ENCODE results near the gene C8A. TPM values are rescaled to one million over a fixed set of nuclear protein-coding genes. Genes with fewer than 3 reads are reported as not detected.

Gene C8A
- total and polyA plus RNA-seq, 2 of the 13 experiments (the other 11 are each of a cell fraction or from before 2014, with no cell fraction given), result 10.5 to 15.0 TPM

- Histone ChIP-seq H3K9me3 (ENCODE audit: low read length) (peaks cover 3% of the 10 kb centered on the region; the same call in 1 of the 2 replicates), H3K4me2 (ENCODE audit: low read depth, low read length) (no peak overlapping the region), H3K4me1 (ENCODE audit: insufficient read depth, low read length) (peaks cover 57% of the 10 kb centered on the region), H3K9ac (ENCODE audit: insufficient read depth, low read depth, low read length) (no peak overlapping the region), H3K27ac (ENCODE audit: extremely low read length, insufficient read depth, low read length) (no peak overlapping the region), H3K36me3 (replicated peaks in 1 of 2; ENCODE audit: control insufficient read depth in 1 of 2, insufficient read depth in 2 of 2, low read length in 2 of 2) (no peaks in the 10 kb centered on the region), H3K79me2 (ENCODE audit: insufficient read depth, low read length) (no peaks in the 10 kb centered on the region), H3K27me3 (ENCODE audit: control insufficient read depth in 1 of 2, insufficient read depth in 2 of 2, low read length in 2 of 2) (no peaks in the 10 kb centered on the region), H3K4me3 (replicated peaks in 1 of 3; ENCODE audit: insufficient read depth in 1 of 3, low read depth in 2 of 3, low read length in 3 of 3) (no peak overlapping the region), H2AFZ (ENCODE audit: low read length) (no peak overlapping the region), H4K20me1 (ENCODE audit: insufficient read depth, low read length) (no peaks in the 10 kb centered on the region)
- TF ChIP-seq ZNF572 (CRISPR knock-in tag; IDR thresholded peaks at IDR 0.05) (0 out of 2 replicates have a peak, but pooled peaks have one; percentile 33), FOXP1 (IDR thresholded peaks at IDR 0.05) (no peak), FOXP1 (CRISPR knock-in tag; IDR thresholded peaks at IDR 0.05) (no peak), ZNF383 (CRISPR knock-in tag; IDR thresholded peaks at IDR 0.05; ENCODE audit: borderline replicate concordance) (no peak)
- no peak for ATAC-seq
- FAIRE-seq, result no peak
- BruUV-seq (replicated peaks), result no TSS peak
- in situ Hi-C loops (cut with HindIII; ENCODE audit: extremely low pct_ligation_motif_present, low pct_unique_long_range_greater_than_20kb), result loop anchor here (5.0 to 25.0 kb wide), 4 partner anchors 133 to 1203 kb away; partner anchors contain the start of gene C8B
- ChIA-PET CTCF (ENCODE audit: low intra/inter-chr PET ratio, low total read pairs) (no interaction called here), POLR2A (interaction anchor here (1.2 to 2.0 kb wide), 3 partner anchors 15 to 226 kb away, joined by 3 to 5 read pairs (median 4); partner anchors contain the start of gene FYB2)
- no peak for DNase-seq (ENCODE audit: low spot score)
- WGBS (ENCODE audit: low lambda C conversion rate), result 97% methylated on average over 5 of the region's 5 CpGs
- intact Hi-C loops (cut with micrococcal nuclease; ENCODE audit: unreplicated experiment), result loop anchor here (2.0 kb wide), 1 partner anchor 76 kb away; no protein-coding TSS in a partner anchor
Measured at GRCh38 chr1:56834137-56834900, 20.3 kb upstream of the C8A start.

GRCh38 chr1:56835657-56836056, 18.9 kb upstream of the C8A start:
- Histone ChIP-seq H3K4me2 (ENCODE audit: low read depth, low read length) (peak overlapping the region; percentile 37), H3K27ac (ENCODE audit: extremely low read length, insufficient read depth, low read length) (peak overlapping the region; percentile 47), H3K27me3 (ENCODE audit: control insufficient read depth in 1 of 2, insufficient read depth in 2 of 2, low read length in 2 of 2) (no peaks in the 10 kb centered on the region), H3K79me2 (ENCODE audit: insufficient read depth, low read length) (no peaks in the 10 kb centered on the region), H3K4me1 (ENCODE audit: insufficient read depth, low read length) (peaks cover 57% of the 10 kb centered on the region), H3K4me3 (replicated peaks in 1 of 3; ENCODE audit: insufficient read depth in 1 of 3, low read depth in 2 of 3, low read length in 3 of 3) (no peak overlapping the region; a peak in 1 of 6 replicates), H4K20me1 (ENCODE audit: insufficient read depth, low read length) (no peaks in the 10 kb centered on the region), H2AFZ (ENCODE audit: low read length) (no peak overlapping the region), H3K9ac (ENCODE audit: insufficient read depth, low read depth, low read length) (0 out of 2 replicates have a peak overlapping the region, but pooled peaks have one; percentile 18), H3K9me3 (ENCODE audit: low read length) (peaks cover 8% of the 10 kb centered on the region; the same call in 1 of the 2 replicates), H3K36me3 (replicated peaks in 1 of 2; ENCODE audit: control insufficient read depth in 1 of 2, insufficient read depth in 2 of 2, low read length in 2 of 2) (no peaks in the 10 kb centered on the region)
- peak; percentile 86 for ATAC-seq
- 47% methylated on average over 5 of the region's 5 CpGs for WGBS (ENCODE audit: low lambda C conversion rate)
- ChIA-PET CTCF (ENCODE audit: low intra/inter-chr PET ratio, low total read pairs) (no interaction called here), POLR2A (interaction anchor here (1.4 to 1.8 kb wide), 3 partner anchors 19 to 130 kb away, joined by 6 to 12 read pairs (median 6); partner anchors contain the start of genes C8A and C8B)
- DNase-seq (ENCODE audit: low spot score), result peak; percentile 76
- FAIRE-seq, result peak; percentile 71
- in situ Hi-C loops (cut with HindIII; ENCODE audit: extremely low pct_ligation_motif_present, low pct_unique_long_range_greater_than_20kb) (loop anchor here (25.0 kb wide), 2 partner anchors 452 to 1202 kb away; no protein-coding TSS in a partner anchor), intact Hi-C loops (cut with micrococcal nuclease; ENCODE audit: unreplicated experiment) (loop anchor here (2.0 kb wide), 1 partner anchor 75 kb away; no protein-coding TSS in a partner anchor)
- BruUV-seq (replicated peaks), result no TSS peak
- TF ChIP-seq ZFP36L2 (CRISPR knock-in tag; IDR thresholded peaks at IDR 0.05) (no peak), SMC3 (IDR thresholded peaks at IDR 0.05; ENCODE audit: low read length) (no peak), ZNF34 (CRISPR knock-in tag; IDR thresholded peaks at IDR 0.05; ENCODE audit: borderline replicate concordance) (no peak), SALL1 (CRISPR knock-in tag; IDR thresholded peaks at IDR 0.05) (peak; percentile 57), NR2F6 (IDR thresholded peaks at IDR 0.05) (0 out of 2 replicates have a peak, but pooled peaks have one; percentile 15), NR2F6 (CRISPR knock-in tag; IDR thresholded peaks at IDR 0.05) (0 out of 2 replicates have a peak, but pooled peaks have one; percentile 54), SRSF1 (optimal IDR thresholded peaks at IDR 0.05; ENCODE audit: low read depth, low read length) (no peak), GATAD2A (CRISPR knock-in tag; IDR thresholded peaks at IDR 0.05) (peak; percentile 85), NPAS2 (CRISPR knock-in tag; IDR thresholded peaks at IDR 0.05; ENCODE audit: borderline replicate concordance) (no peak), NRL (CRISPR knock-in tag; IDR thresholded peaks at IDR 0.05; ENCODE audit: borderline replicate concordance) (no peak), NFYC (CRISPR knock-in tag; IDR thresholded peaks at IDR 0.05) (no peak), ZNF235 (CRISPR knock-in tag; IDR thresholded peaks at IDR 0.05; ENCODE audit: borderline replicate concordance) (no peak)

All from HepG2 (cell line).